ENCODE measurements around the gene SMIM9. TPM values are rescaled to one million over a fixed set of nuclear protein-coding genes. Genes with fewer than 3 reads are reported as not detected.
"Not testable (repeated sequence)": the region's sequence is repeated elsewhere in the genome, so short reads cannot be mapped to it uniquely, and the experiment has no call there.

SMIM9 gene
- total RNA-seq, 1 donor from 2014 or later = not detected

- H3K36me3 ChIP-seq = no peaks in the 10 kb centered on the region
Measured at GRCh38 chrX:154819771-154820341, 14.6 kb downstream of the SMIM9 start.

GRCh38 chrX:154818916-154819770 is 15.3 kb downstream of the SMIM9 start:
- Histone ChIP-seq H3K36me3 (no peaks in the 10 kb centered on the region), H3K4me1 (no peaks in the 10 kb centered on the region), H3K27ac (no peak overlapping the region), H3K4me3 (no peak overlapping the region), H3K27me3 (ENCODE audit: low read depth) (no peaks in the 10 kb centered on the region), H3K9me3 (no peaks in the 10 kb centered on the region)
- intact Hi-C loops (cut with DNase I) = no loop called here
- TF ChIP-seq CTCF (IDR thresholded peaks at IDR 0.05) = no peak
- DNase-seq (no peak), ATAC-seq (no peak)

More at GRCh38 chrX:154819771-154820341, 14.6 kb downstream of the SMIM9 start:
- H3K27me3 ChIP-seq (ENCODE audit: low read depth) = no peaks in the 10 kb centered on the region
- TF ChIP-seq CTCF (IDR thresholded peaks at IDR 0.05) = no peak
- H3K4me1 ChIP-seq = no peaks in the 10 kb centered on the region
- no peak overlapping the region for H3K27ac ChIP-seq
- no peak overlapping the region for H3K4me3 ChIP-seq
- no peak for ATAC-seq
- DNase-seq = no peak
- intact Hi-C loops (cut with DNase I) = no loop called here
- H3K9me3 ChIP-seq = no peaks in the 10 kb centered on the region

- H3K27me3 ChIP-seq (ENCODE audit: low read depth); intact Hi-C loops (cut with DNase I); H3K4me1 ChIP-seq; H3K9me3 ChIP-seq; H3K27ac ChIP-seq; ATAC-seq; H3K36me3 ChIP-seq; DNase-seq; H3K4me3 ChIP-seq: not testable (repeated sequence)
Measured at GRCh38 chrX:154817048-154817618, 17.3 kb downstream of the SMIM9 start.

- H3K27ac ChIP-seq; H3K4me3 ChIP-seq; H3K4me1 ChIP-seq; intact Hi-C loops (cut with DNase I); ATAC-seq; H3K9me3 ChIP-seq; H3K36me3 ChIP-seq; H3K27me3 ChIP-seq (ENCODE audit: low read depth); DNase-seq: not testable (repeated sequence)
Measured at GRCh38 chrX:154816326-154816898, 18.1 kb downstream of the SMIM9 start.

GRCh38 chrX:154815274-154815818 is 19.1 kb downstream of the SMIM9 start:
- TF ChIP-seq CTCF (IDR thresholded peaks at IDR 0.05) = no peak
- ATAC-seq (no peak), DNase-seq (no peak)
- intact Hi-C loops (cut with DNase I) = no loop called here
- Histone ChIP-seq H3K4me3 (no peak overlapping the region), H3K36me3 (no peaks in the 10 kb centered on the region), H3K4me1 (no peaks in the 10 kb centered on the region), H3K27me3 (ENCODE audit: low read depth) (no peaks in the 10 kb centered on the region), H3K9me3 (no peaks in the 10 kb centered on the region), H3K27ac (no peak overlapping the region)

- intact Hi-C loops (cut with DNase I) = no loop called here
- H3K4me1 ChIP-seq = no peaks in the 10 kb centered on the region
- H3K27me3 ChIP-seq (ENCODE audit: low read depth) = no peaks in the 10 kb centered on the region
- no peak overlapping the region for H3K27ac ChIP-seq
- TF ChIP-seq CTCF (IDR thresholded peaks at IDR 0.05) = no peak
- no peaks in the 10 kb centered on the region for H3K36me3 ChIP-seq
- ATAC-seq = no peak
- H3K4me3 ChIP-seq = no peak overlapping the region
- H3K9me3 ChIP-seq = no peaks in the 10 kb centered on the region
- DNase-seq = no peak
Measured at GRCh38 chrX:154813801-154814200, 20.7 kb downstream of the SMIM9 start.
